Lung (tissue), 12 donors: ENCODE results near the gene SPX. TPM values are rescaled to one million over a fixed set of nuclear protein-coding genes. Genes with fewer than 3 reads are reported as not detected.

Experiments
- ATAC-seq: fragments of 200-7000 bp; cut with Tn5 transposase; one replicate; pipeline ENCODE4 v1.9.1; 2020; ENCODE audit warnings: moderate number of reproducible peaks; ENCODE audit not compliant: insufficient read depth, low FRiP score
- DNase-seq, 3 donors: peaks; one replicate each; pipeline ENCODE4 v3.0.0-alpha.2; 2013 to 2017
- H3K27ac ChIP-seq, 2 donors: one replicate each; pipeline ENCODE4 v1.5.1; 2013; ENCODE audit warnings: mild to moderate bottlenecking in 2 of 2, moderate library complexity in 2 of 2, control low read depth in 1 of 2, inconsistent platforms in 1 of 2, low read depth in 1 of 2, low read length in 1 of 2
- H3K27me3 ChIP-seq, 3 donors: one replicate each; pipeline ENCODE4 v1.5.1; 2013; ENCODE audit warnings: low read length in 2 of 3; ENCODE audit not compliant: control insufficient read depth in 3 of 3, insufficient read depth in 3 of 3
- H3K36me3 ChIP-seq, 4 donors: one replicate each; pipeline ENCODE4 v1.5.1; 2013; ENCODE audit warnings: low read length in 4 of 4, mild to moderate bottlenecking in 1 of 4, moderate library complexity in 1 of 4; ENCODE audit not compliant: control insufficient read depth in 4 of 4, insufficient read depth in 4 of 4
- H3K4me1 ChIP-seq, 5 donors: one replicate each; pipeline ENCODE4 v1.5.1; 2013; ENCODE audit warnings: low read length in 5 of 5, mild to moderate bottlenecking in 2 of 5, moderate library complexity in 1 of 5; ENCODE audit not compliant: control insufficient read depth in 5 of 5, insufficient read depth in 5 of 5
- H3K4me3 ChIP-seq: one replicate; pipeline ENCODE4 v1.5.1; 2013; ENCODE audit warnings: mild to moderate bottlenecking, control low read depth, moderate library complexity
- H3K9ac ChIP-seq, 2 donors: one replicate each; pipeline ENCODE4 v1.5.1; 2013; ENCODE audit warnings: low read length in 2 of 2, control low read depth in 1 of 2; ENCODE audit not compliant: insufficient read depth in 1 of 2
- H3K9me3 ChIP-seq, 4 donors: one replicate each; pipeline ENCODE4 v1.5.1; 2013; ENCODE audit warnings: low read length in 3 of 4, mild to moderate bottlenecking in 1 of 4, moderate library complexity in 1 of 4; ENCODE audit not compliant: control insufficient read depth in 4 of 4, insufficient read depth in 3 of 4
- WGBS, 2 donors: extraction: QIAGEN DNeasy Blood & Tissue Kit; methylation state at CpG; one replicate each; pipeline ENCODE4 v1.1.7; 2013; 5-methylcytosine and 5-hydroxymethylcytosine counted together
- polyA plus RNA-seq, 2 donors: library from polyadenylated mRNA; stranded (reverse); fragments of 200-250 nt; gene quantifications; one replicate each; pipeline ENCODE4 v1.2.1, GENCODE V29; 2013
- total RNA-seq, 2 donors: library from RNA; depleted of rRNA in 1 of 2; stranded (reverse); fragments of >200 nt in 1 of 2; gene quantifications; one replicate each; pipeline ENCODE4 v1.2.1, GENCODE V29; 2014 to 2021
- TF ChIP-seq, protein P1 (sequence below): IDR thresholded peaks from 2 replicates; pipeline ENCODE4 v1.5.1; 2012; ENCODE audit warnings: mild to moderate bottlenecking; ENCODE audit errors: control extremely low read depth, extremely low read depth
- donor health status: control.
- donor health status: control.
- donor health status: Bipolar disorder and iron deficiency.
- donor health status: healthy.
- donor health status: DM: yes; HTN: yes; CAD: no.

SPX gene
- total and polyA plus RNA-seq, 4 donors = 0.09 to 24.0 (median 0.55) TPM

DNA sequence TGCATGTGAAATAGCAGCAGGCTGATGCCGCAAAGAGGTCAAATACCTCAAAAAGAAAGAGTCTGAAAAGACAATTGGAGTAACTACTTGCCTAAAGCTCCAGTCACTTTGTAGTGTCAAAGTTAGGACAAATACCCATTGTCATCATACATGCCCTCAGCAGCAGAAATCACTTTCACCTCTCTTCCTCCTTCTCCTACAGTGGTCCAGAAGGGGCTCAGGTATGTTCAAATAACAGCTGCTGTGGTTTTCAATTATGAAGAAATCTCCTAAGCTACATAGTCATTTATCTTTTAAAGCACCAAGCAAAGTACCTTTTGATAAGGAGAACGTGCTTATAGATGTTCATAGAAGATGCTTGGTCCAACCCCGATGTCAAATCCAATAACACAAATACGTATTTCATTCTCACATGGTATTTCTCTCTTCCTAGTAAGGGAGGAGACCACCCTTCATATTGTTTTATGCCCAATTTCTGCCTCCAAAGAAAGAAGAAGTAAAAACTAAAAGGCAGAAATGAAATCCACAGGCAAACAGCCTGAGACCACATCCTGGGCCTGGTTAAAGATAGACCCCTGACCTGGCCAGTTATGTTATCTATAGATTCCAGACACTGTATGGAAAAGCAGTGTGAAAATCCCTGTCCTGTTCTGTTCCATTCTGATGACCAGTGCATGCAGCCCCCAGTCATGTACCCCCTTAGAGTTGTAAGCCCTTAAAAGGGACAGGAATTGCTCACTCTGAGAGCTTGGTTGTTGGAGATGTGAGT is 54.8 kb downstream of the SPX start:
- Histone ChIP-seq H3K9ac (no peak overlapping the region), H3K36me3 (no peaks in the 10 kb centered on the region), H3K27me3 (no peaks in the 10 kb centered on the region), H3K4me1 (no peaks in the 10 kb centered on the region), H3K4me3 (no peak overlapping the region), H3K27ac (no peak overlapping the region), H3K9me3 (peaks cover 0 to 2% (median 0%) of the 10 kb centered on the region in 4 donors)
- DNase-seq (no peak), ATAC-seq (no peak)
- TF ChIP-seq, protein P1, sequence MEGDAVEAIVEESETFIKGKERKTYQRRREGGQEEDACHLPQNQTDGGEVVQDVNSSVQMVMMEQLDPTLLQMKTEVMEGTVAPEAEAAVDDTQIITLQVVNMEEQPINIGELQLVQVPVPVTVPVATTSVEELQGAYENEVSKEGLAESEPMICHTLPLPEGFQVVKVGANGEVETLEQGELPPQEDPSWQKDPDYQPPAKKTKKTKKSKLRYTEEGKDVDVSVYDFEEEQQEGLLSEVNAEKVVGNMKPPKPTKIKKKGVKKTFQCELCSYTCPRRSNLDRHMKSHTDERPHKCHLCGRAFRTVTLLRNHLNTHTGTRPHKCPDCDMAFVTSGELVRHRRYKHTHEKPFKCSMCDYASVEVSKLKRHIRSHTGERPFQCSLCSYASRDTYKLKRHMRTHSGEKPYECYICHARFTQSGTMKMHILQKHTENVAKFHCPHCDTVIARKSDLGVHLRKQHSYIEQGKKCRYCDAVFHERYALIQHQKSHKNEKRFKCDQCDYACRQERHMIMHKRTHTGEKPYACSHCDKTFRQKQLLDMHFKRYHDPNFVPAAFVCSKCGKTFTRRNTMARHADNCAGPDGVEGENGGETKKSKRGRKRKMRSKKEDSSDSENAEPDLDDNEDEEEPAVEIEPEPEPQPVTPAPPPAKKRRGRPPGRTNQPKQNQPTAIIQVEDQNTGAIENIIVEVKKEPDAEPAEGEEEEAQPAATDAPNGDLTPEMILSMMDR = no peak
- 66 to 77% methylated on average over 4 of the region's 4 CpGs for WGBS, 2 donors

Other genes with a start within 250 kb of the SPX start
- gene SLCO1A2, start 191.4 kb upstream of the SPX start, total RNA-seq = 1 to 10 TPM in 1 of 2 donors, under 1 TPM in 1; 0.34 to 1.1 TPM
- under 1 TPM in 1 of 2 donors, not detected in 1; 0.33 TPM for gene SLCO1A2, start 191.4 kb upstream of the SPX start, polyA plus RNA-seq
- gene IAPP, start 153.4 kb upstream of the SPX start, total RNA-seq = not detected
- gene IAPP, start 153.4 kb upstream of the SPX start, polyA plus RNA-seq = under 1 TPM in 1 of 2 donors, not detected in 1; 0.01 TPM
- 10 to 100 TPM; 21.3 to 28.2 TPM for gene PYROXD1, start 88.6 kb upstream of the SPX start, total RNA-seq
- 10 to 100 TPM; 13.3 to 15.3 TPM for gene PYROXD1, start 88.6 kb upstream of the SPX start, polyA plus RNA-seq
- gene RECQL, start 24.7 kb upstream of the SPX start, total RNA-seq = 10 to 100 TPM; 34.7 to 36.0 TPM
- gene RECQL, start 24.7 kb upstream of the SPX start, polyA plus RNA-seq = 10 to 100 TPM; 13.8 to 24.5 TPM
- gene GOLT1B, start 24.5 kb upstream of the SPX start, total RNA-seq = 10 to 100 TPM; 34.3 to 35.0 TPM
- gene GOLT1B, start 24.5 kb upstream of the SPX start, polyA plus RNA-seq = 10 to 100 TPM; 23.9 to 27.3 TPM
- gene GYS2, start 78.6 kb downstream of the SPX start, total RNA-seq = not detected
- under 1 TPM; 0.03 to 0.10 TPM for gene GYS2, start 78.6 kb downstream of the SPX start, polyA plus RNA-seq
- 100 to 1,000 TPM; 437 to 480 TPM for gene LDHB, start 131.5 kb downstream of the SPX start, total RNA-seq
- gene LDHB, start 131.5 kb downstream of the SPX start, polyA plus RNA-seq = 100 to 1,000 TPM; 370 to 551 TPM
- gene KCNJ8, start 248.4 kb downstream of the SPX start, total RNA-seq = 10 to 100 TPM; 14.6 to 16.1 TPM
- 10 to 100 TPM in 1 of 2 donors, 1 to 10 TPM in 1; 6.2 to 13.8 TPM for gene KCNJ8, start 248.4 kb downstream of the SPX start, polyA plus RNA-seq